Left colon (tissue), 2 donors: ENCODE measurements around the gene RIMBP3C. TPM values are rescaled to one million over a fixed set of nuclear protein-coding genes. Genes with fewer than 3 reads are reported as not detected.
"Not testable (repeated sequence)": the region's sequence is repeated elsewhere in the genome, so short reads cannot be mapped to it uniquely, and the experiment has no call there.

ENCODE experiments used
- ATAC-seq: fragments of 200-7000 bp; cut with Tn5 transposase; one replicate; pipeline ENCODE4 v1.9.1; 2020; ENCODE audit warnings: mild to moderate bottlenecking, moderate library complexity
- DNase-seq, 2 donors: peaks; one replicate each; pipeline ENCODE4 v3.0.0-alpha.2; 2020
- intact Hi-C, 2 donors: fragments of 100-400 bp; cut with DNase I in 1 of 2; cut with micrococcal nuclease in 1 of 2; formaldehyde crosslinking; loops; one replicate each; pipeline versions ENCODE4 v1.11.2 to v1.14.0; 2022; cut with DNase I, micrococcal nuclease
- total RNA-seq, 2 donors: library from RNA; stranded (reverse); fragmentation: NEBNext Ultra II Directional; extraction: Animal tissue kit (Norgen Biotek cat#: 25700); gene quantifications; one replicate each; pipeline ENCODE4 v1.2.1, GENCODE V29; 2021
- donor health status: DM: no; HTN: no; CAD: no.
- donor health status: DM: yes; HTN: yes; CAD: no.

The RIMBP3C gene
- total RNA-seq, 2 donors from 2014 or later = 0.28 TPM; not detected in 1

DNA sequence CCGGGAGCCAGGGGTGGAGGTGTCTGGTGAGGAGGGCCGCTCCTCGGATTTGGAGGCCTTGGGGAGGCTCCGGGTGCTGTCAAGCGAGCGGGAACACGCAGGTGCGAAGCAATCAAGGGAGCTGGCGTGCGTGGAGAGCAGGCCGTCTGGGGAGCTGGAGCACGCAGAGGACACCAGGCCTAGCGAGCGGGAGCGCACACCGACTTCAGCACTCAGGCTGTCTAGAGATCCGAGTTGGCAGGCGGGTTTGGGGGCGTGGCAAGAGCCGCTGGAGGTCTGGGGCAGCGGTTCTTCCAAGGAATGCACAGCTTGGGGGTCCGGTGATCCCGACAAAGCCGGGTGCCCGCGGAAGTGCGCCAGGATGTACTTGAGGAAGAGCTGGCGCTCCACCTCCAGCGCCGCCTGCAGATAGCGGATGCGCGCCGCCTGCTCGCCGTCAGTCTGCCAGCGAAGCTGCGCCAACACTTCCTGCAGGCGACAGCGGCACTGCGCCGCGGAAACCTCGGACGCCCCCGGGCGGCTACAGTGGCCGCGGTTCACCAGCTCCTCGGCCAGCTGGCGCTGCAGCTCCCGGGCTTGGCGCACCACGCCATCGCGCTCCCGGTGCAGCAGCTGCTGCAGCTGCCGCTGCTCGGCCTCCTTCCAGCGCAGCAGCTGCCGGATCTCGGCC lies 1.1 kb downstream of the RIMBP3C start:
- DNase-seq, intact Hi-C loops: not testable (repeated sequence)
- peak; percentile 86 for ATAC-seq

DNA sequence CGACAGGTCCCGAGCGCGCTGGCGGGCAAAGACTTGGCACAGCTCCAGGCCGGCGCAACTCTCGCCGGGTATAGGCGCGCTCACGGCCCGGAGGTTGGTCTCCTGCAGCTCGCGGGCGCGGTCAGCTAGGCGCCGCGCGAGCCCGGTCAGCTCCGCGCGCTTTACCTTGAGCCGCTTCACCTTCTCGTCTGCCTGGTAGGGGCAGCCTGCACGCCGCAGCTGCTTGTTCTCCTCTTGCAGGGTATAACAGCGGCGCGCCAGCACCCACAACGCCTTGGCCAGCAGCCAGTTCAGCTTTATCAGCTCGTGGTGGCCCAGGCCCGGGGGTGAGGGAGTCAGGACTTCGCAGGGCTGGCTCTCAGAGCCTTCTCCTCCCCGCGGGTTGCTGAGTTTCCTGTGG lies 1.7 kb downstream of the RIMBP3C start:
- DNase-seq, intact Hi-C loops: not testable (repeated sequence)
- ATAC-seq = peak; percentile 66

- intact Hi-C loops, DNase-seq, ATAC-seq: not testable (repeated sequence)
Measured at GRCh38 chr22:21544432-21545322, 6.6 kb downstream of the RIMBP3C start.

- intact Hi-C loops, DNase-seq, ATAC-seq: not testable (repeated sequence)
Measured at GRCh38 chr22:21539862-21540261, 11.4 kb downstream of the RIMBP3C start.

DNA sequence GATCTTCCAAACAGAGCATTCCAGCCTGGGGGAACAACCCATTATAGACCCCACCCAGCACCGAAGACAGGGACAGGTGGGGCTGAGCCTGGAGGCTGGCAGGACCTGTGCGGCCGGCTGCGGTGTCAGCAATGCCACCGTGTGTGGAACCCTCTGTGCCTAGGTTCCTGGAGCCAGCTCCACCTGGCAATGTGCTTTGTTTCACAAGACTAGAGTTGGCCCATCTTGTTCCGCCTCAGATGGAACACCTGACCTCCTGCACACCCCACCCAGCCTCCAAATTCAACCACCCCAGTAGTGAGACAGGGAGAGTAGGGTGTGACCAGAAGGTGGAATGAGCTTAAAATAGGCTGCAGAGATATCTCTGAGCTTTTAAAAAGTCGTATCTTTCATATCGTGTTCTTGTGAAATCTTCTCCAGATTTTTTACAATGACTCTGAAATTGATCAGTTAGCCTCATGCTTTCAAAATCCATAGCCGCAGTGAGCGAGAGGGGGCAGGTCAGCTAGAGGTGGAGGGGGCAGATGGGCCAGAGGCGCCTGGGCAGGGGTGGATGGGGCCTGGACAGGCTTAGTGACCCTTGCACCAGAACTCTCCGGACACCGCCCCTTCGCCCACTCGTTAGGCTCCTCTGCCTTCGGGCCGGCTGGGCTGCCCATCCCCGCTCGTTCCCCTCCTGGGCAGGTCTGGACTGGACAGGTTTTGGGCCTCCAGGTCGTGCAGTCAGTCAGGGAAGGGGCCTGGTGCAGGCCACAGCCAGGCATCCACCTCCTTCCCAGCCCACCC lies 18.2 kb downstream of the RIMBP3C start:
- ATAC-seq, DNase-seq, intact Hi-C loops: not testable (repeated sequence)

DNA sequence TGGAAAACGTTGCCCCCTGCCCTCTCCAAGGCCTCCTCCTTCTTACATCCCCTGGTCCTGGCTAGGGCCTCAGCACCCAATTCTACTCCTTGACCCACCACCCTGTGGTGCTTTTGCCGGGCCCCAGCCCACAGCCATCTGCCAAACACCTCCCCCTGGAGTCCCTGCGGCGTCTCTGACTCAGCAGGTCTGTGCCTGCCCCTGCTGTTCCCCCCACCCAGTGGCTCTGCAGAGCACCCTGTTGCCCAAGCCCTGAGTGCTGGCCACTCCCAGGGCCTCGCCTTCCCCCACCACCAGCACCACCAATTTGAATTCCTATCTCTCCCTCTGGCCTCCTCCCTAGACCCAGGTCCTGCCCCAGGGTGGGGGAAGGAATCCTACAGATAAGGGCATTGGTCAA lies 19.7 kb downstream of the RIMBP3C start:
- peak; percentile 28 for ATAC-seq
- intact Hi-C loops, DNase-seq: not testable (repeated sequence)

DNA sequence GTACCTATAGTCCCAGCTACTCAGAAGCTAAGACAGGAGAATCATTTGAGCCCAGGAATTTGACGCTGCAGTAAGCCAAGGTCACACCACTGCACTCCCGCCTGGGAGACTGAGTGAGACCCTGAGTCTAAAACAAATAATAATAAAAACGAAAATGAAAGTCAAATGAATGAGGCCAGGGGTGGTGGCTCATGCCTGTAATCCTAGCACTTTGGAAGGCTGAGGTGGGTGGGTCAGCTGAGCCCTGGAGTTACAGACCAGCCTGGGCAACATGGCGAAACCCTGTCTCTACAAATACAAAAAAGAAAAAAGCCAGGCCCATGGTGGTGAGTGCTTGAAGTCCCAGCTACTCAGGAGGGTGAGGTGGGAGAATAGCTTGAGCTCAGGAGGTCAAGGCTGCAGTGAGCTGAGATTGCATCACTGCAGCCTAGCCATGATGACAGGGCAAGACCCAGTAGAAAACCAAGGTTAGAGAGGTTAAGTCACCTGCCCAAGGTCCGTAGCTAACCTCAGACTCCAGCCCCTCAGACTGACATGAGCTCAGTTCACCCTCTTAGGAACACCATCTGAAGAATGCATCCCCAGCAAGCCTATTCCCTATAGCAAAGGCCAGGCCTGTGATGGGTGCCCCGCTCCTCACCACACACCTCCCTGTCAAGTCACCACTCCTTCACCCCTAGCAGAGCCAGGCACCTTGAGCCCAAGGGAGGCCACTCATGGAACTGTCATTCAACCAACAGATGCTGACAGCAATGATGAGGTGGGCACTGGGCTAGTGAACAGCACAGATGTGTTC lies 24.4 kb downstream of the RIMBP3C start:
- DNase-seq, ATAC-seq, intact Hi-C loops: not testable (repeated sequence)

DNA sequence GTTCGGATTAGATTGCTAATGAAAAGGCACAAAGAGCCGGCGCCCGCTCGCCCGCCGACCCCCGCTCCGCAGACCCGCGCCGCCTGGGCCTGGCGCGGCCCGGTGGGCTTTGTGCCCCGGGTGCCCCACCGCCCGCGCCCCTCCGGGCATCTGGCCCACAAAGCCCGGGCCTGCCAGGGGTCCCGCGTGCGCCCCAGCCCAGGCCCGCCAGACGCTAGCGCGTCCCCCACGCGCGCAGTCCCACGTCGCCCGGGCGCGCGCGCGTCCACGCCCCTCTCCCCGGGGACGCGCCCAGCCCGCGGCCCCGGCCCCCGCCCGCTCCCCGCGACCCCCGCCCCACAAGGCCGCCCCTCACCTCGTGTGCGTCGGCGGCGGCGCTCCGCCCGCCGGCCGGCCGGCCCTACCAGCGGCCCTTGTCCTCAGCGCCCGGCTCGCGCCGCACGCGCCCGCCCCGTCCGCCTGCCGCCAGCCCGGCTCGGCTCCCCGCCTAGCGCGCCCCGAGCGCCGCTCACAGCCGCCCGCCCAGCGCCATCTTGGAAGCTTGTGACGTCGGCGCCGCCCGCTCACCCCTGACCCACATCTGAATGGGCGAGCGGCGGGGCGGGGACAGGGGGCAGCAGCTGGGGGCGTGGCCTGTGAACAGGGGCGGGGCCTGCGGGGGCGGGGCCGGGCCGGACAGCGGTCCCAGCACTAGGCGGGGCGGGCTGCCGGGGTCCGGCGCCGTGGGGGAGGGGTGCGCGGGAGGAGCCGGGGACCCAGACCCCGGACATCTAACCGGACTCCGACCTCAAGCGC lies 34.1 kb downstream of the RIMBP3C start:
- intact Hi-C loops, DNase-seq: not testable (repeated sequence)
- ATAC-seq = peak; percentile 45

- ATAC-seq, intact Hi-C loops: not testable (repeated sequence)
Measured at GRCh38 chr22:21516522-21516921, 34.7 kb downstream of the RIMBP3C start.

DNA sequence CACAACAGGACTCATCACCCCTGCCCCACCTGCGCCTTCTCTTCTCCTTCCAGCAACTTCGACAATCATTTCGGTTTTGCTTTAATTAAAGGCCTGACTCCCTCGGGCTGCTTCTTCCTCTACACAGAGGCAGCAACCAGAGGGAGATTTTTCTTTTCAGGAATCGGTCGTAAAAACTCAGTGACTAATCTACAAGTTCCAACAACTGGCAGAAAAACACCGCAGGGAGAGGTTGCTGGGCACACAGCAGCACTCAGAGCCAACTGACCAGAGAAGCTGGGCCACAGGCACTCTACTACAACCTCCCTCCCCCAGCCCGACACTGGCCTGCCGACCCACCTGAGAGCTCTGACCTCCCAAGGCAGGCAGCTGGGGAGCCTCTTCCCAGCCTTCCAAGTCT lies 36.0 kb downstream of the RIMBP3C start:
- intact Hi-C loops, DNase-seq: not testable (repeated sequence)
- ATAC-seq = peak; percentile 1

More at GRCh38 chr22:21516522-21516921, 34.7 kb downstream of the RIMBP3C start:
- DNase-seq = not testable (repeated sequence)

GRCh38 chr22:21514117-21514516 lies 37.1 kb downstream of the RIMBP3C start:
- intact Hi-C loops, DNase-seq: not testable (repeated sequence)
- ATAC-seq = peak; percentile 83

- intact Hi-C loops, ATAC-seq, DNase-seq: not testable (repeated sequence)
Measured at GRCh38 chr22:21512022-21512421, 39.2 kb downstream of the RIMBP3C start.

GRCh38 chr22:21510397-21510796 lies 40.9 kb downstream of the RIMBP3C start:
- intact Hi-C loops, DNase-seq, ATAC-seq: not testable (repeated sequence)

GRCh38 chr22:21499623-21500506 lies 51.4 kb downstream of the RIMBP3C start:
- ATAC-seq, DNase-seq, intact Hi-C loops: not testable (repeated sequence)

- DNase-seq, intact Hi-C loops: not testable (repeated sequence)
- ATAC-seq = peak; percentile 14
Measured at GRCh38 chr22:21498489-21498888, 52.8 kb downstream of the RIMBP3C start.

DNA sequence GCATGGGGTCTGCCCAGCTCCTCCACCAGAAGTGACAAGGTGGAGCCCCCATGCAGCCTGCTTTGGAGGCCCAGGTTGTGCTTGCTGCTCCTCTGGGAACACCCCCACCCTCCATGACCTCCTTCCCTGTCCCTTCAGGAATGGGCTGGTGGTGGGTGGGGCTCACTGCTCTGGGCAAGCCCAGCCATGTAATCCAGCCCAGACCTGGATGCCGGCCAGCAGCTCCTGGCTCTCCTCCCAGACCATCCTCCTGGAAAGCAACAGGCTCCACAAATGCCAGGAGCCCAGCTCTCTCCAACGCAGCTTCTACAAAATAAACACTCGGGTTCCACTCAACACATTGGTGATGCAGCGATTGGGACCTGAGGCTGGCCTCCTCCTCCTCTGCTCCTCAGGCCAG lies 53.3 kb downstream of the RIMBP3C start:
- intact Hi-C loops, DNase-seq: not testable (repeated sequence)
- ATAC-seq = peak; percentile 83
